ENCODE results near the gene HDAC5. TPM values are rescaled to one million over a fixed set of nuclear protein-coding genes. Genes with fewer than 3 reads are reported as not detected.
"Not testable (repeated sequence)": the region's sequence is repeated elsewhere in the genome, so short reads cannot be mapped to it uniquely, and the experiment has no call there.

Gene HDAC5
- total RNA-seq, 1 experiment from 2014 or later, result 16.9 TPM

DNA sequence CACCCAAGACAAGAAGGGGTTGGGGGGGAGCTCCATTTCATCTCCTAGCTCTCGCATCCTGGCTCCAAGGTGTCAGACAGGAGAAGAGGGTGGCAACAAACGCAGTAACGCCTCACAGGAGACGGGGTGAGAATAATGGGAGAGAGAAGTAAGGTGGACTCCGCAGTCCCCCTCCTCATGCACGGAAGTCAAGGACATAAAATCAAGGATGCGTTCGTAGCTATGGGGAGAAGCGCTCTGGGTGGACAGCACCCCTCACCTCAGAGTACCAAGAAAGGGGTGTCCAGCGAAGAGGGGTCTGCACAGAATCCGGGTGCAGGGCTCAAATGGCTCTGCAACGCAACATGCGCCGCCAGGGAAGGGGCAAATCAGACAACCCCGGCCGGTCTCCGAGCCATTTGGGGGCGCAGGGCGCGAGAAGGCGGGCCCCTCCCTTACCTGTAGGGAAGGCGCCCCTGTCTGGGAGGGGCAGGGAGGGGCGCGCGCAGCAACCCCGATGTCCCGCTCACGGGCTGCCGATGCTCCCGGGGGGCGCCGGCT, 555 bp downstream of the HDAC5 start:
- Histone ChIP-seq H3K36me3 (ENCODE audit: insufficient read depth, low read length, poor library complexity, severe bottlenecking) (no peaks in the 10 kb centered on the region), H3K4me1 (ENCODE audit: insufficient read depth, low read length, poor library complexity, severe bottlenecking) (no peaks in the 10 kb centered on the region), H3K9me3 (ENCODE audit: low read depth, low read length, poor library complexity, severe bottlenecking) (no peaks in the 10 kb centered on the region), H3K27me3 (replicated peaks; ENCODE audit: insufficient read depth, low read depth, low read length, poor library complexity) (no peaks in the 10 kb centered on the region), H3K27ac (ENCODE audit: low read depth, low read length, poor library complexity, severe bottlenecking) (peak overlapping the region; percentile 61), H3K4me3 (ENCODE audit: low read depth, low read length, poor library complexity, severe bottlenecking) (peak overlapping the region; percentile 64)
- intact Hi-C loops (cut with micrococcal nuclease; ENCODE audit: unreplicated experiment), result no loop called here
- TF ChIP-seq CTCF (conservative IDR thresholded peaks at IDR 0.05; ENCODE audit: low read depth, low read length) (no peak), EZH2 (IDR thresholded peaks at IDR 0.05; ENCODE audit: borderline replicate concordance, low read depth, low read length, poor library complexity, severe bottlenecking) (no peak)
- no peak for DNase-seq (ENCODE audit: low spot score)
- no TSS peak for BruUV-seq (replicated peaks)
- ChIA-PET POLR2A (ENCODE audit: low non-redundant PET) (no interaction called here), CTCF (interaction anchor here (0.5 to 1.1 kb wide), 9 partner anchors 14 to 307 kb away, joined by 3 to 9 read pairs (median 4); partner anchors contain the start of gene PPY)

DNA sequence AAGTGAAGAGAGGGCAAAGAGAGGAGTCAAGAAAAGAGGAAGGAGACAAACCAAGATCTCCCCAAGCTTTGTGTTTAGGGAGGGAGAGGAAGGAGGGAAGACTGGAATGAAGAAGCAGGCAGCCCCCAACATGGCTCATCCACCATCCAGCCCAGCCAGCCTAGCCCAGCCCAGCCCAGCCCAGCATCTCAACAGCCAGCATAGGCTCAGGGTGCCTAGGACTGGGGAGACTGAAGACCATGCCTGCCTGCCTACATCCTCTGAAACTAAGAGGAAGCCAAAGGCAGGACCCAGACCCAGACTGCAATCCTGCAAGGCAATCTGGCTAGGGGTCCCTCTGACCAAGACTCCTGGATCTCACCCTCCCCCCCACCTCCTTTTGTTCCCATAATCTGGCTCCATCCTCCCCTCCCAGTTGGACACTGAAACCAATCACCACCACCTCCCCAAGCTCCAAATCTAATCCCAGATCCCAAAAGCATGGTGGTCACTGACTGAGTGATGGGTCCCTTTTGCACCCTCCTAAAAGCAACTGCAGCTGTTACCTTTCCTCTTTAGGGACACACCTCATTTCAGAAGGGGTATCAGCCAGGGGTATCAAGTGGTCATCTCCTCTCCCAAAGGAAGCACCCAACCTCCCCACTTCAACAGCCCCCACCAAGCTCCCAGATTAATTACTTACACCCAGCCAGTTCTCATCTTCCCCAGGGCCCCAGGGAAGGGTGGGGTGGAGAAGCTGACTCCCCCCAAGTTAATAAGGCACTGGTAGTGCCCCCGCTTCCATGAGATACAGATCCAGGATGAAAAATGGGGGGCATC, 1.2 kb downstream of the HDAC5 start:
- Histone ChIP-seq H3K27me3 (replicated peaks; ENCODE audit: insufficient read depth, low read depth, low read length, poor library complexity) (no peaks in the 10 kb centered on the region), H3K4me1 (ENCODE audit: insufficient read depth, low read length, poor library complexity, severe bottlenecking) (no peaks in the 10 kb centered on the region), H3K4me3 (ENCODE audit: low read depth, low read length, poor library complexity, severe bottlenecking) (peak overlapping the region; percentile 64), H3K27ac (ENCODE audit: low read depth, low read length, poor library complexity, severe bottlenecking) (no peak overlapping the region), H3K9me3 (ENCODE audit: low read depth, low read length, poor library complexity, severe bottlenecking) (no peaks in the 10 kb centered on the region), H3K36me3 (ENCODE audit: insufficient read depth, low read length, poor library complexity, severe bottlenecking) (no peaks in the 10 kb centered on the region)
- ChIA-PET CTCF (no interaction called here), POLR2A (ENCODE audit: low non-redundant PET) (no interaction called here)
- no peak for DNase-seq (ENCODE audit: low spot score)
- intact Hi-C loops (cut with micrococcal nuclease; ENCODE audit: unreplicated experiment), result no loop called here
- BruUV-seq (replicated peaks), result TSS peak; percentile 43
- TF ChIP-seq EZH2 (IDR thresholded peaks at IDR 0.05; ENCODE audit: borderline replicate concordance, low read depth, low read length, poor library complexity, severe bottlenecking) (no peak), CTCF (conservative IDR thresholded peaks at IDR 0.05; ENCODE audit: low read depth, low read length) (no peak)

DNA sequence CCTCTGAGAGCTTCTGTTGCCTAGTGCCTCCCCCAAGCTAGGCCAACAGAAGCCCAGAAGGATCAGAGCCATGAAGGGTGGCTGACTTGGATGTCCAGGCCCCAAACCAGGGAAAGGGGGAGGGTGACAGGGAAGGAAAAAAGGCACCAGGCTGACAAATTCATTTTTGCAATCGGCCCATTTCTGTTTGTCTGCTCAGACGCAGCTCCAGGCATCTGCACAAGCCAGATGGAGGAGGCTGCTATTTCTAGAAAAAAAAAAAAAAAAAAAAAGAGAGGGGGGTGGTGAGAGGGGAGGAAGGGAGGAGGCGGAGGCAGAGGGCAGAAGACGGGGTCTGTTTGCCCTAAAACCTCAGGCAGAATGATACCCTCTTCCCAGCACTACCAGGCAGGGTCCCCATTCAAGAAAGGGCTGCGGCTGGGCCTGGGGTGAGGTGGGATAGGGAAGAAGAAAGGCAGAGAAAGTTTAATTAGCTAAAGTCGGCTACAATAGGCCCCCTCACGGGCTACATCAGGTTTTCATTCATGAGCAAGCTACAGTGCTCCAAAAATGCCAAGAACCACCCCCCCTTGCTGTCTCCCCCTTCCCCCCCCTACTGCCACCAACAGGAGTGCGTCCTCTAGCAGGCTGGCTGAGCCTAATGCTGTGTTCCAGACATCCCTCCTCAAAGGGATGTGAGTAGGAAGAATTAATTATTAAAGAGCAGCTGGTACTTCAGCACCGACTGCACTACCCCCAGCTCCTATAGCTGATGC, 2.4 kb downstream of the HDAC5 start:
- no TSS peak for BruUV-seq (replicated peaks)
- ChIA-PET POLR2A (ENCODE audit: low non-redundant PET) (no interaction called here), CTCF (interaction anchor here (0.6 kb wide), 1 partner anchor 101 kb away, joined by 3 read pairs; no protein-coding TSS in a partner anchor)
- no peak for DNase-seq (ENCODE audit: low spot score)
- Histone ChIP-seq H3K9me3 (ENCODE audit: low read depth, low read length, poor library complexity, severe bottlenecking) (no peaks in the 10 kb centered on the region), H3K4me3 (ENCODE audit: low read depth, low read length, poor library complexity, severe bottlenecking) (no peak overlapping the region), H3K27me3 (replicated peaks; ENCODE audit: insufficient read depth, low read depth, low read length, poor library complexity) (no peaks in the 10 kb centered on the region), H3K36me3 (ENCODE audit: insufficient read depth, low read length, poor library complexity, severe bottlenecking) (no peaks in the 10 kb centered on the region), H3K4me1 (ENCODE audit: insufficient read depth, low read length, poor library complexity, severe bottlenecking) (no peaks in the 10 kb centered on the region), H3K27ac (ENCODE audit: low read depth, low read length, poor library complexity, severe bottlenecking) (no peak overlapping the region)
- TF ChIP-seq CTCF (conservative IDR thresholded peaks at IDR 0.05; ENCODE audit: low read depth, low read length) (no peak), EZH2 (IDR thresholded peaks at IDR 0.05; ENCODE audit: borderline replicate concordance, low read depth, low read length, poor library complexity, severe bottlenecking) (no peak)
- intact Hi-C loops (cut with micrococcal nuclease; ENCODE audit: unreplicated experiment), result no loop called here

DNA sequence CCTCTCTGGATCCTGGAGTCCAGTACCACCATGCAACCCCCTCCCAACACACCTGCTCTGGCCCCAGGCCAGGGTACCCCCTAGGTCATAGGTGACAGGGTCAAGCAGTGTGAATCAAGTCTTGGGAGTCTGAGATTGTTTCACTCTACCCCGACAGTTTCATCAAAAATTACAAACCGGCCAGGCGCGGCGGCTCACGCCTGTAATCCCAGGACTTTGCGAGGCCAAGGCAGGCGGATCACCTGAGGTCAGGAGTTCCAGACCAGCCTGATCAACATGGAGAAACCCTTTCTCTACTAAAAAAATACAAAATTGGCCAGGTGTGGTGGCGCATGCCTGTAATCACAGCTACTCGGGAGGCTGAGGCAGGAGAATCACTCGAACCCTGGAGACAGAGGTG, 3.2 kb downstream of the HDAC5 start:
- H3K27ac ChIP-seq (ENCODE audit: low read depth, low read length, poor library complexity, severe bottlenecking); H3K4me3 ChIP-seq (ENCODE audit: low read depth, low read length, poor library complexity, severe bottlenecking); DNase-seq (ENCODE audit: low spot score); POLR2A ChIA-PET (ENCODE audit: low non-redundant PET); H3K4me1 ChIP-seq (ENCODE audit: insufficient read depth, low read length, poor library complexity, severe bottlenecking); H3K27me3 ChIP-seq (replicated peaks; ENCODE audit: insufficient read depth, low read depth, low read length, poor library complexity); intact Hi-C loops (cut with micrococcal nuclease; ENCODE audit: unreplicated experiment); H3K36me3 ChIP-seq (ENCODE audit: insufficient read depth, low read length, poor library complexity, severe bottlenecking); BruUV-seq (replicated peaks); H3K9me3 ChIP-seq (ENCODE audit: low read depth, low read length, poor library complexity, severe bottlenecking): not testable (repeated sequence)
- CTCF ChIA-PET, result interaction anchor here (0.6 kb wide), 1 partner anchor 101 kb away, joined by 3 read pairs; no protein-coding TSS in a partner anchor
